HepG2 (cell line): Measurements from ENCODE around the gene PLA2G2E. TPM values are rescaled to one million over a fixed set of nuclear protein-coding genes. Genes with fewer than 3 reads are reported as not detected.

Source experiments
- ATAC-seq: fragments of 200-7000 bp; cut with Tn5 transposase; 3 replicates; pipeline ENCODE4 v1.9.1; 2020; ENCODE audit warnings: mild to moderate bottlenecking, moderate library complexity
- BruUV-seq: library from RNA; stranded (reverse); fragments of 400-500 nt; replicated peaks from 2 replicates; lab custom pipeline; 2021; lab: Mats Ljungman, UMichigan
- CTCF ChIA-PET: fragments of 300-600 bp; formaldehyde crosslinking; extraction: SDS; loops from one replicate; lab custom pipeline; 2021; ENCODE audit warnings: low total read pairs, inconsistent platforms, low intra/inter-chr PET ratio; lab: Yijun Ruan, JAX
- POLR2A ChIA-PET: fragments of 350-600 bp; sonication (Branson Sonifier 250); formaldehyde crosslinking; loops from one replicate; lab custom pipeline; 2020; ENCODE audit warnings: antibody characterized with exemption, inconsistent platforms; lab: Yijun Ruan, JAX
- DNase-seq: peaks from one replicate; pipeline ENCODE4 v3.0.0-alpha.2; 2015; ENCODE audit warnings: low spot score
- FAIRE-seq: peaks from 3 replicates; lab custom pipeline; 2011; peaks lifted over from hg19 to GRCh38; lab: Jason Lieb, UNC
- H2AFZ ChIP-seq: one replicate; pipeline ENCODE4 v1.6.1; 2011; ENCODE audit warnings: low read length, inconsistent platforms
- H3K27ac ChIP-seq: fragments of 300-600 bp; 3 replicates; pipeline ENCODE4 v1.8.0; 2011; ENCODE audit warnings: mixed run types, mild to moderate bottlenecking, mixed read lengths, low read length, inconsistent platforms; ENCODE audit not compliant: insufficient read depth; ENCODE audit errors: extremely low read length
- H3K27me3 ChIP-seq, 2 experiments: fragments of 200-600 bp in 1 of 2; 2 replicates in 1 of 2; 3 replicates in 1 of 2; pipeline versions ENCODE4 v1.6.0 to v1.8.0; 2011; ENCODE audit warnings: low read length in 2 of 2, mild to moderate bottlenecking in 2 of 2, moderate library complexity in 2 of 2, inconsistent platforms in 1 of 2; ENCODE audit not compliant: insufficient read depth in 2 of 2, control insufficient read depth in 1 of 2
- H3K36me3 ChIP-seq, 2 experiments: fragments of 200-600 bp in 1 of 2; replicated peaks in 1 of 2; 2 replicates in 1 of 2; 3 replicates in 1 of 2; pipeline versions ENCODE4 v1.5.1 to v1.8.0; 2011; ENCODE audit warnings: low read length in 2 of 2, inconsistent platforms in 1 of 2; ENCODE audit not compliant: insufficient read depth in 2 of 2, control insufficient read depth in 1 of 2
- H3K4me1 ChIP-seq: 2 replicates; pipeline ENCODE4 v1.5.1; 2012; ENCODE audit warnings: low read length, inconsistent platforms; ENCODE audit not compliant: insufficient read depth
- H3K4me2 ChIP-seq: 2 replicates; pipeline ENCODE4 v1.6.0; 2011; ENCODE audit warnings: low read depth, low read length, inconsistent platforms
- H3K4me3 ChIP-seq, 3 experiments: fragments of 200-600 bp in 1 of 3; sonication (generic), shearing (Covaris generic) in 1 of 3; replicated peaks in 1 of 3; 2 replicates each; pipeline ENCODE4 v1.5.1; 2011 to 2016; ENCODE audit warnings: low read length in 3 of 3, inconsistent platforms in 2 of 3, low read depth in 2 of 3, mild to moderate bottlenecking in 2 of 3, control low read depth in 1 of 3, mixed read lengths in 1 of 3; ENCODE audit not compliant: insufficient read depth in 1 of 3
- H3K79me2 ChIP-seq: one replicate; pipeline ENCODE4 v1.6.1; 2011; ENCODE audit warnings: low read length, inconsistent platforms; ENCODE audit not compliant: insufficient read depth
- H3K9ac ChIP-seq: 2 replicates; pipeline ENCODE4 v1.6.0; 2011; ENCODE audit warnings: mild to moderate bottlenecking, low read depth, low read length, inconsistent platforms; ENCODE audit not compliant: insufficient read depth
- H3K9me3 ChIP-seq: 2 replicates; pipeline ENCODE4 v1.5.1; 2012; ENCODE audit warnings: mild to moderate bottlenecking, low read length
- H4K20me1 ChIP-seq: 2 replicates; pipeline ENCODE4 v1.6.0; 2011; ENCODE audit warnings: inconsistent platforms, mild to moderate bottlenecking, low read length, moderate library complexity; ENCODE audit not compliant: insufficient read depth
- ASH2L ChIP-seq: fragments of 300-600, 200-600 bp; sonication (generic); IDR thresholded peaks from 2 replicates; pipeline ENCODE4 v1.7.0; 2017; ENCODE audit warnings: low read depth, mild to moderate bottlenecking, moderate library complexity, mixed read lengths, low read length; ENCODE audit not compliant: insufficient read length
- CAMTA2 ChIP-seq: sonication (generic); formaldehyde crosslinking; IDR thresholded peaks from 2 replicates; pipeline ENCODE4 v1.4.0; 2020; ENCODE audit warnings: mild to moderate bottlenecking, missing genetic modification reagents, borderline replicate concordance
- FOSL2 ChIP-seq: sonication (generic); formaldehyde crosslinking; IDR thresholded peaks from 2 replicates; pipeline ENCODE4 v1.4.0; 2020; ENCODE audit warnings: missing genetic modification reagents
- KAT8 ChIP-seq: IDR thresholded peaks from 2 replicates; pipeline ENCODE4 v1.6.1; 2016; ENCODE audit warnings: missing genetic modification reagents, missing compliant biosample characterization
- KDM2A ChIP-seq: sonication (generic); formaldehyde crosslinking; IDR thresholded peaks from 2 replicates; pipeline ENCODE4 v1.4.0; 2020; ENCODE audit warnings: low read depth, missing genetic modification reagents, borderline replicate concordance
- NONO ChIP-seq, 2 experiments: fragments of 450-650 bp in 1 of 2; sonication (generic) in 1 of 2; formaldehyde crosslinking in 1 of 2; IDR thresholded peaks in 1 of 2; conservative IDR thresholded peaks in 1 of 2; 2 replicates each; pipeline versions ENCODE4 v1.6.1 to v1.8.0; 2017 to 2022; ENCODE audit warnings: mild to moderate bottlenecking in 1 of 2, missing genetic modification reagents in 1 of 2, moderate library complexity in 1 of 2
- PHF21A ChIP-seq: sonication (generic); formaldehyde crosslinking; IDR thresholded peaks from 2 replicates; pipeline ENCODE4 v1.5.0; 2020; ENCODE audit warnings: mild to moderate bottlenecking, missing genetic modification reagents
- RAD21 ChIP-seq: fragments of 450-650 bp; formaldehyde crosslinking; IDR thresholded peaks from 2 replicates; pipeline ENCODE4 v1.5.0; 2020; ENCODE audit warnings: mild to moderate bottlenecking
- RNF2 ChIP-seq: fragments of 450-650 bp; conservative IDR thresholded peaks from 2 replicates; pipeline ENCODE4 v1.6.1; 2016; ENCODE audit warnings: low read depth
- STAG1 ChIP-seq: sonication (generic); formaldehyde crosslinking; IDR thresholded peaks from 2 replicates; pipeline ENCODE4 v1.4.0; 2020; ENCODE audit warnings: missing genetic modification reagents
- TOPORS ChIP-seq: sonication (generic); formaldehyde crosslinking; IDR thresholded peaks from 2 replicates; pipeline ENCODE4 v1.8.0; 2023; ENCODE audit warnings: mild to moderate bottlenecking, missing genetic modification reagents
- TSC22D2 ChIP-seq: sonication (generic); formaldehyde crosslinking; IDR thresholded peaks from 2 replicates; pipeline ENCODE4 v1.5.1; 2020; ENCODE audit warnings: missing genetic modification reagents, mild to moderate bottlenecking, borderline replicate concordance
- WGBS: methylation state at CpG from one replicate; pipeline ENCODE4 v1.1.6; 2017; ENCODE audit warnings: low lambda C conversion rate; 5-methylcytosine and 5-hydroxymethylcytosine counted together
- in situ Hi-C: cut with HindIII; loops from 2 replicates; pipeline ENCODE4 v1.10.0; 2017; ENCODE audit warnings: low pct_unique_long_range_greater_than_20kb; ENCODE audit not compliant: extremely low pct_ligation_motif_present
- intact Hi-C: fragments of 100-400 bp; cut with micrococcal nuclease; formaldehyde crosslinking; loops from one replicate; pipeline ENCODE4 v1.10.0; 2022; ENCODE audit not compliant: unreplicated experiment
- polyA plus RNA-seq, 8 experiments: library from polyadenylated mRNA; depleted of rRNA in 3 of 8; stranded (reverse) in 7 of 8; unstranded in 1 of 8; fragments of >200 nt; fragmentation: Illumina TruSeq in 4 of 8; extraction: Trizol in 4 of 8; gene quantifications; 2 replicates each; pipeline versions ENCODE4 v1.2.1 to v1.2.3, GENCODE V29; 2011 to 2016; ENCODE audit warnings: low read depth in 4 of 8, missing spikeins in 1 of 8, mixed read lengths in 1 of 8; ENCODE audit not compliant: insufficient read depth in 1 of 8
- total RNA-seq, 5 experiments: library from RNA; depleted of rRNA; stranded (reverse); fragments of >200 nt; fragmentation: Illumina TruSeq; extraction: Trizol; gene quantifications; 2 replicates each; pipeline ENCODE4 v1.2.3, GENCODE V29; 2016; ENCODE audit warnings: low read depth in 1 of 5
- TF ChIP-seq, protein P1 (sequence below): sonication (generic); formaldehyde crosslinking; IDR thresholded peaks from 2 replicates; pipeline ENCODE4 v1.4.0; 2020; ENCODE audit warnings: missing genetic modification reagents, mild to moderate bottlenecking, borderline replicate concordance
- TF ChIP-seq, protein P2 (sequence below): sonication (generic); IDR thresholded peaks from 2 replicates; pipeline ENCODE4 v1.6.1; 2016; ENCODE audit warnings: low read depth, borderline replicate concordance
- TF ChIP-seq, protein P3 (sequence below), 2 experiments: sonication (generic) in 1 of 2; formaldehyde crosslinking in 1 of 2; IDR thresholded peaks; 2 replicates each; pipeline versions ENCODE4 v1.4.0 to v1.6.1; 2018 to 2020; ENCODE audit warnings: missing genetic modification reagents in 2 of 2, borderline replicate concordance in 1 of 2, low read depth in 1 of 2, mild to moderate bottlenecking in 1 of 2, missing biosample characterization in 1 of 2
- TF ChIP-seq, protein P4 (sequence below): IDR thresholded peaks from 2 replicates; pipeline ENCODE4 v1.4.0; 2020; ENCODE audit warnings: mild to moderate bottlenecking, missing genetic modification reagents

The PLA2G2E gene
- total and polyA plus RNA-seq, 2 of the 13 experiments (the other 11 are each of a cell fraction or from before 2014, with no cell fraction given), result not detected

DNA sequence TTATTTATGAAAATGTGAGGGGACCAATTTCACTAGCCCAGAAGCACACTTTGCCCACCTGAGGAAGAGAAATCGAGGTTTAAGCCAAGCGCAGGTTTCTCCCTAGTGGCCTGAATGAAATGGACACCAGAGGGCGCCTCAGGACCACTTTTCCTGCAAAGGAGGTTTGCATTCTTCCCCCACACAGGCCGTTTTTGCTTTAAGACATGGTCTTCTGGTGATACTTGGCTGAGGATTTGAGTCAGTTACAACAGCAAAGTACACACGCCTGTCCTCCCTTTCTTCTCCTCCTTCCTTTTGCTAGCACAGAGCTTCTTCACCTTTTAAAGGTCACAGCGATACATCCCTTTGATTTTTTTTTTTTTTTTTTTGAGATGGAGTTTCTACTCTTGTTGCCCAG is 5.4 kb downstream of the PLA2G2E start:
- peaks cover 7 to 9% of the 10 kb centered on the region in 2 experiments; a peak in 3 of 5 replicates for H3K36me3 ChIP-seq
- no peak overlapping the region for H3K27ac ChIP-seq
- in situ Hi-C loops (no loop called here), intact Hi-C loops (loop anchor here (1.0 to 5.0 kb wide), 3 partner anchors 234 to 574 kb away; no protein-coding TSS in a partner anchor)
- ChIA-PET CTCF (interaction anchor here (0.6 to 2.8 kb wide), 8 partner anchors 57 to 576 kb away, joined by 3 to 32 read pairs (median 4); no protein-coding TSS in a partner anchor), POLR2A (interaction anchor here (0.8 kb wide), 1 partner anchor 9 kb away, joined by 3 read pairs; no protein-coding TSS in a partner anchor)
- H3K79me2 ChIP-seq, result no peaks in the 10 kb centered on the region
- FAIRE-seq (peak; percentile 80), ATAC-seq (peak; percentile 67), DNase-seq (peak; percentile 74)
- H3K4me3 ChIP-seq, result no peak overlapping the region
- 31% methylated on average over 6 of the region's 6 CpGs for WGBS
- H2AFZ ChIP-seq, result no peak overlapping the region
- H3K9ac ChIP-seq, result no peak overlapping the region
- no peaks in the 10 kb centered on the region for H4K20me1 ChIP-seq
- H3K27me3 ChIP-seq, result no peaks in the 10 kb centered on the region
- H3K9me3 ChIP-seq, result no peaks in the 10 kb centered on the region
- no peak overlapping the region for H3K4me2 ChIP-seq
- no TSS peak for BruUV-seq
- H3K4me1 ChIP-seq, result peaks cover 43% of the 10 kb centered on the region
- TF ChIP-seq KAT8 (CRISPR knock-in tag) (peak; percentile 44; the same call in 1 of the 2 replicates), STAG1 (CRISPR knock-in tag) (peak; percentile 97), TOPORS (no peak), ASH2L (peak; percentile 25), FOSL2 (peak; percentile 24; the same call in 1 of the 2 replicates), RAD21 (CRISPR knock-in tag) (peak; percentile 91), NONO (IDR thresholded peaks at IDR 0.05) (no peak), NONO (CRISPR knock-in tag; conservative IDR thresholded peaks at IDR 0.05) (no peak), RNF2 (no peak), TSC22D2 (CRISPR knock-in tag) (0 out of 2 replicates have a peak, but pooled peaks have one; percentile 80), PHF21A (CRISPR knock-in tag) (0 out of 2 replicates have a peak, but pooled peaks have one; percentile 22), KDM2A (CRISPR knock-in tag) (0 out of 2 replicates have a peak, but pooled peaks have one; percentile 33), CAMTA2 (no peak)
- TF ChIP-seq, protein P1, sequence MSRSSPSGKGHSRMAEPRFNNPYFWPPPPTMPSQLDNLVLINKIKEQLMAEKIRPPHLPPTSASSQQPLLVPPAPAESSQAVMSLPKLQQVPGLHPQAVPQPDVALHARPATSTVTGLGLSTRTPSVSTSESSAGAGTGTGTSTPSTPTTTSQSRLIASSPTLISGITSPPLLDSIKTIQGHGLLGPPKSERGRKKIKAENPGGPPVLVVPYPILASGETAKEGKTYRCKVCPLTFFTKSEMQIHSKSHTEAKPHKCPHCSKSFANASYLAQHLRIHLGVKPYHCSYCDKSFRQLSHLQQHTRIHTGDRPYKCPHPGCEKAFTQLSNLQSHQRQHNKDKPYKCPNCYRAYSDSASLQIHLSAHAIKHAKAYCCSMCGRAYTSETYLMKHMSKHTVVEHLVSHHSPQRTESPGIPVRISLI (CRISPR knock-in tag), result peak; percentile 62; the same call in 1 of the 2 replicates
- TF ChIP-seq, protein P2, sequence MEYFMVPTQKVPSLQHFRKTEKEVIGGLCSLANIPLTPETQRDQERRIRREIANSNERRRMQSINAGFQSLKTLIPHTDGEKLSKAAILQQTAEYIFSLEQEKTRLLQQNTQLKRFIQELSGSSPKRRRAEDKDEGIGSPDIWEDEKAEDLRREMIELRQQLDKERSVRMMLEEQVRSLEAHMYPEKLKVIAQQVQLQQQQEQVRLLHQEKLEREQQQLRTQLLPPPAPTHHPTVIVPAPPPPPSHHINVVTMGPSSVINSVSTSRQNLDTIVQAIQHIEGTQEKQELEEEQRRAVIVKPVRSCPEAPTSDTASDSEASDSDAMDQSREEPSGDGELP, result no peak
- TF ChIP-seq, protein P3, sequence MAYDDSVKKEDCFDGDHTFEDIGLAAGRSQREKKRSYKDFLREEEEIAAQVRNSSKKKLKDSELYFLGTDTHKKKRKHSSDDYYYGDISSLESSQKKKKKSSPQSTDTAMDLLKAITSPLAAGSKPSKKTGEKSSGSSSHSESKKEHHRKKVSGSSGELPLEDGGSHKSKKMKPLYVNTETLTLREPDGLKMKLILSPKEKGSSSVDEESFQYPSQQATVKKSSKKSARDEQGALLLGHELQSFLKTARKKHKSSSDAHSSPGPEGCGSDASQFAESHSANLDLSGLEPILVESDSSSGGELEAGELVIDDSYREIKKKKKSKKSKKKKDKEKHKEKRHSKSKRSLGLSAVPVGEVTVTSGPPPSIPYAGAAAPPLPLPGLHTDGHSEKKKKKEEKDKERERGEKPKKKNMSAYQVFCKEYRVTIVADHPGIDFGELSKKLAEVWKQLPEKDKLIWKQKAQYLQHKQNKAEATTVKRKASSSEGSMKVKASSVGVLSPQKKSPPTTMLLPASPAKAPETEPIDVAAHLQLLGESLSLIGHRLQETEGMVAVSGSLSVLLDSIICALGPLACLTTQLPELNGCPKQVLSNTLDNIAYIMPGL (CRISPR knock-in tag; IDR thresholded peaks at IDR 0.05; ENCODE audit: borderline replicate concordance in 1 of 2, low read depth in 1 of 2), result peak; percentile 35 to 52; a peak in 1 of 4 replicates
- TF ChIP-seq, protein P4, sequence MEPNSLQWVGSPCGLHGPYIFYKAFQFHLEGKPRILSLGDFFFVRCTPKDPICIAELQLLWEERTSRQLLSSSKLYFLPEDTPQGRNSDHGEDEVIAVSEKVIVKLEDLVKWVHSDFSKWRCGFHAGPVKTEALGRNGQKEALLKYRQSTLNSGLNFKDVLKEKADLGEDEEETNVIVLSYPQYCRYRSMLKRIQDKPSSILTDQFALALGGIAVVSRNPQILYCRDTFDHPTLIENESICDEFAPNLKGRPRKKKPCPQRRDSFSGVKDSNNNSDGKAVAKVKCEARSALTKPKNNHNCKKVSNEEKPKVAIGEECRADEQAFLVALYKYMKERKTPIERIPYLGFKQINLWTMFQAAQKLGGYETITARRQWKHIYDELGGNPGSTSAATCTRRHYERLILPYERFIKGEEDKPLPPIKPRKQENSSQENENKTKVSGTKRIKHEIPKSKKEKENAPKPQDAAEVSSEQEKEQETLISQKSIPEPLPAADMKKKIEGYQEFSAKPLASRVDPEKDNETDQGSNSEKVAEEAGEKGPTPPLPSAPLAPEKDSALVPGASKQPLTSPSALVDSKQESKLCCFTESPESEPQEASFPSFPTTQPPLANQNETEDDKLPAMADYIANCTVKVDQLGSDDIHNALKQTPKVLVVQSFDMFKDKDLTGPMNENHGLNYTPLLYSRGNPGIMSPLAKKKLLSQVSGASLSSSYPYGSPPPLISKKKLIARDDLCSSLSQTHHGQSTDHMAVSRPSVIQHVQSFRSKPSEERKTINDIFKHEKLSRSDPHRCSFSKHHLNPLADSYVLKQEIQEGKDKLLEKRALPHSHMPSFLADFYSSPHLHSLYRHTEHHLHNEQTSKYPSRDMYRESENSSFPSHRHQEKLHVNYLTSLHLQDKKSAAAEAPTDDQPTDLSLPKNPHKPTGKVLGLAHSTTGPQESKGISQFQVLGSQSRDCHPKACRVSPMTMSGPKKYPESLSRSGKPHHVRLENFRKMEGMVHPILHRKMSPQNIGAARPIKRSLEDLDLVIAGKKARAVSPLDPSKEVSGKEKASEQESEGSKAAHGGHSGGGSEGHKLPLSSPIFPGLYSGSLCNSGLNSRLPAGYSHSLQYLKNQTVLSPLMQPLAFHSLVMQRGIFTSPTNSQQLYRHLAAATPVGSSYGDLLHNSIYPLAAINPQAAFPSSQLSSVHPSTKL, result peak; percentile 35; the same call in 1 of the 2 replicates
